Placental pericyte (primary cell): ENCODE results near the gene LCE2B. TPM values are rescaled to one million over a fixed set of nuclear protein-coding genes. Genes with fewer than 3 reads are reported as not detected.

Experiments used
- total RNA-seq: library from RNA; depleted of rRNA; stranded (reverse); fragments of >200 nt; gene quantifications from 2 replicates; pipeline ENCODE4 v1.2.3, GENCODE V29; 2012

LCE2B gene
- not detected in 2 replicates for total RNA-seq

GRCh38 chr1:152685823-152686222, at the start of gene LCE2B:
Gene LCE2B (plus strand): TSS chr1:152686123. CDS start chr1:152686844, 721 bp downstream.

GRCh38 chr1:152663098-152663497, 22.8 kb upstream of the LCE2B start, which contains the start of gene LCE2D:
Gene LCE2D (plus strand): TSS chr1:152663380. CDS start chr1:152664106, 726 bp downstream.

GRCh38 chr1:152674983-152675382, 10.9 kb upstream of the LCE2B start, which contains the start of gene LCE2C:
Gene LCE2C (plus strand): TSS chr1:152675279. CDS start chr1:152676016, 737 bp downstream.

GRCh38 chr1:152697701-152698600, 12.0 kb downstream of the LCE2B start, which contains the start of gene LCE2A:
Gene LCE2A (plus strand): TSS chr1:152698345. CDS start chr1:152698902, 557 bp downstream.

GRCh38 chr1:152707860-152708259, 21.9 kb downstream of the LCE2B start, which contains the start of gene LCE4A:
Gene LCE4A (plus strand): TSS chr1:152708160. CDS start chr1:152709076, 916 bp downstream.

Other genes starting within 250 kb of the LCE2B start
- not detected in 2 replicates for gene LCE5A, start 175.3 kb upstream of the LCE2B start, total RNA-seq
- gene CRCT1, start 171.6 kb upstream of the LCE2B start, total RNA-seq, result not detected in 2 replicates
- gene LCE3E, start 119.3 kb upstream of the LCE2B start, total RNA-seq, result not detected in 2 replicates
- gene LCE3D, start 105.6 kb upstream of the LCE2B start, total RNA-seq, result not detected in 2 replicates
- not detected in 2 replicates for gene LCE3C, start 85.9 kb upstream of the LCE2B start, total RNA-seq
- not detected in 2 replicates for gene LCE3B, start 72.3 kb upstream of the LCE2B start, total RNA-seq
- gene LCE3A, start 63.0 kb upstream of the LCE2B start, total RNA-seq, result not detected in 2 replicates
- gene LCE2D, start 22.7 kb upstream of the LCE2B start, total RNA-seq, result not detected in 2 replicates
- gene LCE2C, start 10.8 kb upstream of the LCE2B start, total RNA-seq, result not detected in 2 replicates
- 0.57 TPM in 1 of 2 replicates, not detected in the other for gene LCE2A, start 12.2 kb downstream of the LCE2B start, total RNA-seq
- gene LCE4A, start 22.0 kb downstream of the LCE2B start, total RNA-seq, result not detected in 2 replicates
- not detected in 2 replicates for gene KPRP, start 71.9 kb downstream of the LCE2B start, total RNA-seq
- gene LCE1F, start 89.0 kb downstream of the LCE2B start, total RNA-seq, result not detected in 2 replicates
- not detected in 2 replicates for gene LCE1E, start 100.1 kb downstream of the LCE2B start, total RNA-seq
- not detected in 2 replicates for gene LCE1D, start 110.6 kb downstream of the LCE2B start, total RNA-seq
- gene LCE1C, start 120.5 kb downstream of the LCE2B start, total RNA-seq, result not detected in 2 replicates
- not detected in 2 replicates for gene LCE1B, start 125.8 kb downstream of the LCE2B start, total RNA-seq
- not detected in 2 replicates for gene LCE1A, start 141.3 kb downstream of the LCE2B start, total RNA-seq
- gene LCE6A, start 156.7 kb downstream of the LCE2B start, total RNA-seq, result not detected in 2 replicates
- not detected in 2 replicates for gene LCE7A, start 173.9 kb downstream of the LCE2B start, total RNA-seq
- gene SMCP, start 192.2 kb downstream of the LCE2B start, total RNA-seq, result not detected in 2 replicates
- 0.14 TPM in 1 of 2 replicates, not detected in the other for gene IVL, start 222.4 kb downstream of the LCE2B start, total RNA-seq